ENCODE data around the gene PIP4K2A.

- no peak for TF ChIP-seq PATZ1 (CRISPR knock-in tag; IDR thresholded peaks at IDR 0.05; ENCODE audit: borderline replicate concordance)
- no peak for TF ChIP-seq ZNF8 (CRISPR knock-in tag; IDR thresholded peaks at IDR 0.05)
- no peak for TF ChIP-seq CSRNP3 (CRISPR knock-in tag; IDR thresholded peaks at IDR 0.05)
- TF ChIP-seq ISL1 (CRISPR knock-in tag; IDR thresholded peaks at IDR 0.05) = no peak
- no peak for TF ChIP-seq ZFP30 (CRISPR knock-in tag; IDR thresholded peaks at IDR 0.05)
- TF ChIP-seq CREB5 (CRISPR knock-in tag; IDR thresholded peaks at IDR 0.05; ENCODE audit: low read depth) = no peak
- TF ChIP-seq TCF4 (CRISPR knock-in tag; IDR thresholded peaks at IDR 0.05; ENCODE audit: borderline replicate concordance) = no peak
- TF ChIP-seq ESRRG (CRISPR knock-in tag; IDR thresholded peaks at IDR 0.05) = no peak
- no peak for TF ChIP-seq ZFP3 (CRISPR knock-in tag; IDR thresholded peaks at IDR 0.05)
- TF ChIP-seq ZC3H10 (CRISPR knock-in tag; IDR thresholded peaks at IDR 0.05) = no peak
- no peak for TF ChIP-seq RARB (CRISPR knock-in tag; IDR thresholded peaks at IDR 0.05)
Observed at GRCh38 chr10:22623633-22624253, 90.6 kb downstream of the PIP4K2A start.

Data from SK-N-SH treated with all-trans-retinoic acid at 6 μM for 48 hours (cell line).